ENCODE results near the gene ENG. TPM values are rescaled to one million over a fixed set of nuclear protein-coding genes. Genes with fewer than 3 reads are reported as not detected.

Gene ENG
- total and polyA plus RNA-seq, 2 of the 8 experiments (the other 6 are each of a cell fraction or from before 2014, with no cell fraction given) = 1.8 to 4.4 TPM

GRCh38 chr9:127876026-127876763 lies 21.7 kb upstream of the ENG start:
- ChIA-PET CTCF (ENCODE audit: partially characterized antibody) (interaction anchor here (0.6 to 1.8 kb wide), 7 partner anchors 9 to 71 kb away, joined by 3 to 6 read pairs (median 3); partner anchors contain the start of gene ENG), POLR2A (ENCODE audit: partially characterized antibody) (interaction anchor here (0.6 to 1.8 kb wide), 8 partner anchors 9 to 885 kb away, joined by 3 to 9 read pairs (median 4); no protein-coding TSS in a partner anchor)
- no peak overlapping the region for H3K9ac ChIP-seq (replicated peaks in 1 of 4; ENCODE audit: extremely low read depth in 1 of 4, low read depth in 3 of 4, low read length in 3 of 4)
- TF ChIP-seq SRF (IDR thresholded peaks at IDR 0.05; ENCODE audit: low read depth, low read length) (no peak), KDM4A (IDR thresholded peaks at IDR 0.05; ENCODE audit: low read depth, low read length, severe bottlenecking) (no peak), RAD21 (IDR thresholded peaks at IDR 0.05 in 1 of 2, conservative IDR thresholded peaks at IDR 0.05 in 1 of 2; ENCODE audit: low read depth in 2 of 2, low read length in 2 of 2) (no peak), SP4 (IDR thresholded peaks at IDR 0.05; ENCODE audit: low read length) (no peak), SIN3A (conservative IDR thresholded peaks at IDR 0.05 in 1 of 2, IDR thresholded peaks at IDR 0.05 in 1 of 2; ENCODE audit: low read depth in 1 of 2, low read length in 2 of 2) (no peak), RXRA (IDR thresholded peaks at IDR 0.05; ENCODE audit: insufficient read depth, low read depth, low read length) (no peak), POU5F1 (IDR thresholded peaks at IDR 0.05; ENCODE audit: low read depth, low read length) (no peak), JUND (IDR thresholded peaks at IDR 0.05; ENCODE audit: low read length) (no peak), NANOG (IDR thresholded peaks at IDR 0.05; ENCODE audit: insufficient read depth, low read depth, low read length, poor library complexity, severe bottlenecking) (no peak)
- TF ChIP-seq, protein P1, sequence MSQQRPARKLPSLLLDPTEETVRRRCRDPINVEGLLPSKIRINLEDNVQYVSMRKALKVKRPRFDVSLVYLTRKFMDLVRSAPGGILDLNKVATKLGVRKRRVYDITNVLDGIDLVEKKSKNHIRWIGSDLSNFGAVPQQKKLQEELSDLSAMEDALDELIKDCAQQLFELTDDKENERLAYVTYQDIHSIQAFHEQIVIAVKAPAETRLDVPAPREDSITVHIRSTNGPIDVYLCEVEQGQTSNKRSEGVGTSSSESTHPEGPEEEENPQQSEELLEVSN (IDR thresholded peaks at IDR 0.05) = no peak

More at GRCh38 chr9:127876026-127876763, 21.7 kb upstream of the ENG start:
- Histone ChIP-seq H3K4me2 (ENCODE audit: insufficient read depth in 1 of 2, low read depth in 2 of 2, low read length in 2 of 2) (peak overlapping the region in 1 of 2 experiments; percentile 72; a peak in 1 of 4 replicates), H2AK5ac (ENCODE audit: low read depth, low read length) (no peak overlapping the region), H3K56ac (replicated peaks; ENCODE audit: insufficient read length, low read depth, low read length) (no peak overlapping the region), H3K23me2 (ENCODE audit: low read depth, low read length) (peaks cover 7% of the 10 kb centered on the region; the same call in 1 of the 2 replicates), H3K79me2 (ENCODE audit: control insufficient read depth in 1 of 2, insufficient read depth in 2 of 2, low read length in 2 of 2) (no peaks in the 10 kb centered on the region), H3K79me1 (ENCODE audit: low read depth, low read length) (no peaks in the 10 kb centered on the region), H2AFZ (ENCODE audit: low read length) (no peak overlapping the region), H3K18ac (ENCODE audit: extremely low read depth, low read length) (no peak overlapping the region), H2BK15ac (ENCODE audit: low read length) (peak overlapping the region; percentile 72; the same call in 1 of the 2 replicates), H4K20me1 (replicated peaks in 1 of 2; ENCODE audit: control insufficient read depth in 1 of 2, insufficient read depth in 2 of 2, low read length in 2 of 2) (peaks cover 0 to 1% of the 10 kb centered on the region in 2 experiments), H3K23ac (ENCODE audit: insufficient read length) (no peak overlapping the region), H3K14ac (ENCODE audit: insufficient read length) (no peak overlapping the region), H3K9me3 (ENCODE audit: insufficient read depth in 2 of 2, low read depth in 1 of 2, low read length in 1 of 2) (no peaks in the 10 kb centered on the region), H3K27ac (ENCODE audit: low read depth, low read length) (no peak overlapping the region), H2BK20ac (ENCODE audit: low read length) (0 out of 2 replicates have a peak overlapping the region, but pooled peaks have one; percentile 13), H3K27me3 (replicated peaks in 1 of 4; ENCODE audit: control insufficient read depth in 3 of 4, extremely low read depth in 1 of 4, insufficient read depth in 3 of 4, low read length in 3 of 4) (no peaks in the 10 kb centered on the region), H4K91ac (replicated peaks; ENCODE audit: insufficient read length, low read length) (no peak overlapping the region), H3K36me3 (ENCODE audit: control insufficient read depth in 2 of 4, insufficient read depth in 4 of 4, low read length in 3 of 4) (no peaks in the 10 kb centered on the region), H4K8ac (ENCODE audit: extremely low read depth, insufficient read depth, low read length) (peak overlapping the region; percentile 3; the same call in 1 of the 2 replicates), H3K4ac (replicated peaks; ENCODE audit: insufficient read length, low read depth, low read length) (peak overlapping the region; percentile 78), H3K4me1 (replicated peaks in 1 of 4; ENCODE audit: control insufficient read depth in 3 of 4, insufficient read depth in 4 of 4, low read length in 3 of 4) (peaks cover 0 to 10% (median 7%) of the 10 kb centered on the region in 4 experiments; a peak in 6 of 7 replicates), H2BK120ac (replicated peaks; ENCODE audit: low read depth, low read length) (no peak overlapping the region), H2BK12ac (ENCODE audit: low read depth, low read length) (peak overlapping the region; percentile 39; the same call in 1 of the 2 replicates), H3K4me3 (ENCODE audit: extremely low read depth in 1 of 4, insufficient read depth in 2 of 4, low read depth in 3 of 4, low read length in 4 of 4) (no peak overlapping the region), H2BK5ac (ENCODE audit: low read depth, low read length) (no peak overlapping the region), H4K5ac (ENCODE audit: insufficient read length, low read depth, low read length) (no peak overlapping the region)
- WGBS, 2 experiments (ENCODE audit: extremely low coverage in 1 of 2, insufficient coverage in 1 of 2, insufficient read length in 1 of 2, insufficient replicate concordance in 2 of 2, low coverage in 1 of 2, low lambda C conversion rate in 2 of 2, missing lambda C conversion rate in 1 of 2) = 85% methylated on average over 8 of the region's 14 CpGs; no CpG with 5 or more reads in 1 of the 2 experiments
- FAIRE-seq (no peak), DNase-seq (ENCODE audit: low read depth in 1 of 2, low spot score in 2 of 2) (no peak)
